ENCODE measurements around the gene GHDC. TPM values are rescaled to one million over a fixed set of nuclear protein-coding genes. Genes with fewer than 3 reads are reported as not detected.

GHDC gene
- total and polyA plus RNA-seq, 2 of the 13 experiments (the other 11 are each of a cell fraction or from before 2014, with no cell fraction given): 15.4 to 22.5 TPM

GRCh38 chr17:42193216-42193968 is 902 bp downstream of the GHDC start (continued):
- no peak for TF ChIP-seq ZNF407 (CRISPR knock-in tag; IDR thresholded peaks at IDR 0.05; ENCODE audit: not compliant biosample characterization)
- TF ChIP-seq ZNF253 (CRISPR knock-in tag; IDR thresholded peaks at IDR 0.05; ENCODE audit: borderline replicate concordance): no peak
- no peak for TF ChIP-seq NCOA1 (CRISPR knock-in tag; IDR thresholded peaks at IDR 0.05)
- TF ChIP-seq ZKSCAN1 (IDR thresholded peaks at IDR 0.05; ENCODE audit: low read length): no peak
- TF ChIP-seq ZIK1 (CRISPR knock-in tag; IDR thresholded peaks at IDR 0.05; ENCODE audit: borderline replicate concordance, low read depth): no peak
- no peak for TF ChIP-seq ZNF761 (CRISPR knock-in tag; conservative IDR thresholded peaks at IDR 0.05)
- TF ChIP-seq RXRA (CRISPR knock-in tag; IDR thresholded peaks at IDR 0.05): 0 out of 2 replicates have a peak, but pooled peaks have one; percentile 22
- TF ChIP-seq ZMAT5 (CRISPR knock-in tag; IDR thresholded peaks at IDR 0.05; ENCODE audit: borderline replicate concordance, low read depth): no peak
- TF ChIP-seq HNRNPL (IDR thresholded peaks at IDR 0.05; ENCODE audit: low read depth, low read length): 0 out of 2 replicates have a peak, but pooled peaks have one; percentile 33
- no peak for TF ChIP-seq DNMT3B (CRISPR knock-in tag; conservative IDR thresholded peaks at IDR 0.05)
- TF ChIP-seq HMGXB3 (CRISPR knock-in tag; IDR thresholded peaks at IDR 0.05; ENCODE audit: borderline replicate concordance): no peak
- TF ChIP-seq MATR3 (CRISPR knock-in tag; IDR thresholded peaks at IDR 0.05): no peak
- no peak for TF ChIP-seq HDAC2 (CRISPR knock-in tag; IDR thresholded peaks at IDR 0.05)
- TF ChIP-seq SUZ12 (IDR thresholded peaks at IDR 0.05; ENCODE audit: low read depth, low read length): no peak
- TF ChIP-seq RBM39 (IDR thresholded peaks at IDR 0.05; ENCODE audit: low read depth, low read length, poor library complexity, severe bottlenecking): no peak
- TF ChIP-seq KLF16 (CRISPR knock-in tag; IDR thresholded peaks at IDR 0.05): no peak
- TF ChIP-seq TOPORS (CRISPR knock-in tag; IDR thresholded peaks at IDR 0.05): peak; percentile 19; the same call in 1 of the 2 replicates
